GM23338 (cell line): Measurements from ENCODE around the gene ALOX12. TPM values are rescaled to one million over a fixed set of nuclear protein-coding genes. Genes with fewer than 3 reads are reported as not detected.

Experiments
- CTCF ChIP-seq, 2 experiments: fragments of 200-600 bp in 1 of 2; sonication (generic) in 1 of 2; conservative IDR thresholded peaks; 2 replicates each; pipeline versions ENCODE4 v1.5.1 to v1.6.1; 2016 to 2017; ENCODE audit warnings: antibody characterized with exemption in 2 of 2, low read depth in 2 of 2, mild to moderate bottlenecking in 2 of 2, moderate library complexity in 1 of 2
- EZH2 ChIP-seq: fragments of 200-600 bp; sonication (generic); IDR thresholded peaks from one replicate; pipeline ENCODE4 v1.8.0; 2017; ENCODE audit warnings: antibody characterized with exemption, mild to moderate bottlenecking, low read depth; ENCODE audit not compliant: unreplicated experiment
- NANOG ChIP-seq: IDR thresholded peaks from 2 replicates; pipeline ENCODE4 v1.6.1; 2016; ENCODE audit warnings: antibody characterized with exemption, borderline replicate concordance
- REST ChIP-seq: IDR thresholded peaks from one replicate; pipeline ENCODE4 v1.6.1; 2018; ENCODE audit warnings: antibody characterized with exemption; ENCODE audit not compliant: unreplicated experiment
- ZNF331 ChIP-seq: fragments of 250-450 bp; sonication (Bioruptor Pico); IDR thresholded peaks from 2 replicates; pipeline ENCODE4 v1.5.0; 2020; ENCODE audit warnings: low read depth, mild to moderate bottlenecking, moderate library complexity
- polyA plus RNA-seq: library from polyadenylated mRNA; unstranded; fragments of >200 nt; fragmentation: Nextera tagmentation; extraction: Ambion mirVana; gene quantifications from 2 replicates; pipeline ENCODE4 v1.2.1, GENCODE V29; 2016
- total RNA-seq: library from RNA; depleted of rRNA; stranded (reverse); fragments of >200 nt; shearing (Covaris generic); gene quantifications from 2 replicates; pipeline ENCODE4 v1.2.3, GENCODE V29; 2014
- TF ChIP-seq, protein P1 (sequence below): fragments of 250-450 bp; sonication (Bioruptor Pico); IDR thresholded peaks from 2 replicates; pipeline ENCODE4 v1.5.0; 2020; ENCODE audit warnings: mild to moderate bottlenecking, moderate library complexity

ALOX12 gene
- total and polyA plus RNA-seq, 2 experiments from 2014 or later = 1.2 to 1.8 TPM

DNA sequence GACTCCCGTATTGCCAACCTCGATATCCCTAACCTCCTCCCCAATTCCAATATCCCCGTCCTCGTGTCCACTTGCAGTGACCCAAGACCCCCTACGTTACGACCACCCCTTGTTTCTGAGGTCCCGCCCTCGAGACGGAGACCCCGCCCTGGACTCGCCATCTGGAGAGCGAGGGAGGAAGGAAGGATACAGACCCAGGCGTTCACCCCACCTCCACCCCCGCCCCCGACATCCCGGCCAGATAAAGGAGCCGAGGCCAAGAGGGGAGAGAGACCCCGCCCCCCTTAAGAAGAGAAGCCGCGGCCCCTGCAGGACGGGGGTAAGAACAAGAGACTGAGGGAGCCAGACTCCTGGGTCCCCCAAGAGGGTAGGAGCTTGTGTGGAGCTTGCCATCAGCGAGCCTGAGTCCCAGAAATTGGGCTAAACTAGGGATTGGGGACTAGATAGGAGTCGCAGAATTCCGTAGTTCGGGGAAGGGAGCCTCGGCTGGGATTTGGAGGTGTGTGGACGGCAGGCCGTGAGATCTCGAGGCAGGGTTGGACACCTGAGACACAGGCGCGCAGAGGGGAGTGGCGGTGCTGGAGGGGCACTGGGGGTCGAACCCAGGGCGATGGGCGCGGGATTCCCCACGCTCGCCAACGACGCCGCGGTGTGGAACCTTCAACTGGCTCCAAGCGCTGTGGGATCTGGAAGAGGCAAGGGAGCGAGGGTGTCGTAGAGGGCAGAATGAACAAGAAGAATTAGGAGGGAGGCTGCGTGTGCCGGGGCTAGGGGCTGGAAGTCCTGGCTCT, 27.1 kb downstream of the ALOX12 start, which contains the start of gene BCL6B (continued):
- TF ChIP-seq, protein P1, sequence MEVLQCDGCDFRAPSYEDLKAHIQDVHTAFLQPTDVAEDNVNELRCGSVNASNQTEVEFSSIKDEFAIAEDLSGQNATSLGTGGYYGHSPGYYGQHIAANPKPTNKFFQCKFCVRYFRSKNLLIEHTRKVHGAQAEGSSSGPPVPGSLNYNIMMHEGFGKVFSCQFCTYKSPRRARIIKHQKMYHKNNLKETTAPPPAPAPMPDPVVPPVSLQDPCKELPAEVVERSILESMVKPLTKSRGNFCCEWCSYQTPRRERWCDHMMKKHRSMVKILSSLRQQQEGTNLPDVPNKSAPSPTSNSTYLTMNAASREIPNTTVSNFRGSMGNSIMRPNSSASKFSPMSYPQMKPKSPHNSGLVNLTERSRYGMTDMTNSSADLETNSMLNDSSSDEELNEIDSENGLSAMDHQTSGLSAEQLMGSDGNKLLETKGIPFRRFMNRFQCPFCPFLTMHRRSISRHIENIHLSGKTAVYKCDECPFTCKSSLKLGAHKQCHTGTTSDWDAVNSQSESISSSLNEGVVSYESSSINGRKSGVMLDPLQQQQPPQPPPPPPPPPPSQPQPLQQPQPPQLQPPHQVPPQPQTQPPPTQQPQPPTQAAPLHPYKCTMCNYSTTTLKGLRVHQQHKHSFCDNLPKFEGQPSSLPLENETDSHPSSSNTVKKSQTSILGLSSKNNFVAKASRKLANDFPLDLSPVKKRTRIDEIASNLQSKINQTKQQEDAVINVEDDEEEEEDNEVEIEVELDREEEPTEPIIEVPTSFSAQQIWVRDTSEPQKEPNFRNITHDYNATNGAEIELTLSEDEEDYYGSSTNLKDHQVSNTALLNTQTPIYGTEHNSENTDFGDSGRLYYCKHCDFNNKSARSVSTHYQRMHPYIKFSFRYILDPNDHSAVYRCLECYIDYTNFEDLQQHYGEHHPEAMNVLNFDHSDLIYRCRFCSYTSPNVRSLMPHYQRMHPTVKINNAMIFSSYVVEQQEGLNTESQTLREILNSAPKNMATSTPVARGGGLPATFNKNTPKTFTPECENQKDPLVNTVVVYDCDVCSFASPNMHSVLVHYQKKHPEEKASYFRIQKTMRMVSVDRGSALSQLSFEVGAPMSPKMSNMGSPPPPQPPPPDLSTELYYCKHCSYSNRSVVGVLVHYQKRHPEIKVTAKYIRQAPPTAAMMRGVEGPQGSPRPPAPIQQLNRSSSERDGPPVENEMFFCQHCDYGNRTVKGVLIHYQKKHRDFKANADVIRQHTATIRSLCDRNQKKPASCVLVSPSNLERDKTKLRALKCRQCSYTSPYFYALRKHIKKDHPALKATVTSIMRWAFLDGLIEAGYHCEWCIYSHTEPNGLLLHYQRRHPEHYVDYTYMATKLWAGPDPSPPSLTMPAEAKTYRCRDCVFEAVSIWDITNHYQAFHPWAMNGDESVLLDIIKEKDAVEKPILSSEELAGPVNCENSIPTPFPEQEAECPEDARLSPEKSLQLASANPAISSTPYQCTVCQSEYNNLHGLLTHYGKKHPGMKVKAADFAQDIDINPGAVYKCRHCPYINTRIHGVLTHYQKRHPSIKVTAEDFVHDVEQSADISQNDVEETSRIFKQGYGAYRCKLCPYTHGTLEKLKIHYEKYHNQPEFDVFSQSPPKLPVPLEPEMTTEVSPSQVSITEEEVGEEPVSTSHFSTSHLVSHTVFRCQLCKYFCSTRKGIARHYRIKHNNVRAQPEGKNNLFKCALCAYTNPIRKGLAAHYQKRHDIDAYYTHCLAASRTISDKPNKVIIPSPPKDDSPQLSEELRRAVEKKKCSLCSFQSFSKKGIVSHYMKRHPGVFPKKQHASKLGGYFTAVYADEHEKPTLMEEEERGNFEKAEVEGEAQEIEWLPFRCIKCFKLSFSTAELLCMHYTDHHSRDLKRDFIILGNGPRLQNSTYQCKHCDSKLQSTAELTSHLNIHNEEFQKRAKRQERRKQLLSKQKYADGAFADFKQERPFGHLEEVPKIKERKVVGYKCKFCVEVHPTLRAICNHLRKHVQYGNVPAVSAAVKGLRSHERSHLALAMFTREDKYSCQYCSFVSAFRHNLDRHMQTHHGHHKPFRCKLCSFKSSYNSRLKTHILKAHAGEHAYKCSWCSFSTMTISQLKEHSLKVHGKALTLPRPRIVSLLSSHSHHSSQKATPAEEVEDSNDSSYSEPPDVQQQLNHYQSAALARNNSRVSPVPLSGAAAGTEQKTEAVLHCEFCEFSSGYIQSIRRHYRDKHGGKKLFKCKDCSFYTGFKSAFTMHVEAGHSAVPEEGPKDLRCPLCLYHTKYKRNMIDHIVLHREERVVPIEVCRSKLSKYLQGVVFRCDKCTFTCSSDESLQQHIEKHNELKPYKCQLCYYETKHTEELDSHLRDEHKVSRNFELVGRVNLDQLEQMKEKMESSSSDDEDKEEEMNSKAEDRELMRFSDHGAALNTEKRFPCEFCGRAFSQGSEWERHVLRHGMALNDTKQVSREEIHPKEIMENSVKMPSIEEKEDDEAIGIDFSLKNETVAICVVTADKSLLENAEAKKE (CRISPR knock-in tag) = no peak
- TF ChIP-seq REST (no peak), ZNF331 (CRISPR knock-in tag) (no peak), NANOG (no peak), EZH2 (no peak), CTCF (conservative IDR thresholded peaks at IDR 0.05; ENCODE audit: low read depth in 2 of 2) (no peak)
